ENCODE measurements around the gene CYP2B6.
"Not testable (repeated sequence)": the region's sequence is repeated elsewhere in the genome, so short reads cannot be mapped to it uniquely, and the experiment has no call there.

Gene CYP2B6

GRCh38 chr19:40960780-40961179, 30.3 kb upstream of the CYP2B6 start:
- H3K36me3 ChIP-seq (replicated peaks; ENCODE audit: insufficient read depth, low read length): no peaks in the 10 kb centered on the region
- no peaks in the 10 kb centered on the region for H4K20me1 ChIP-seq (ENCODE audit: insufficient read depth, low read length)
- peaks cover 52% of the 10 kb centered on the region for H3K27me3 ChIP-seq (replicated peaks; ENCODE audit: insufficient read depth, low read length)
- H3K9me3 ChIP-seq (replicated peaks; ENCODE audit: insufficient read depth, low read length): no peaks in the 10 kb centered on the region
- no peak overlapping the region for H3K9ac ChIP-seq (ENCODE audit: low read length)
- no peaks in the 10 kb centered on the region for H3K79me2 ChIP-seq (ENCODE audit: low read length)
- H3K4me3 ChIP-seq (ENCODE audit: low read length): no peak overlapping the region
- no peaks in the 10 kb centered on the region for H3F3A ChIP-seq (ENCODE audit: insufficient read depth, low read length)
- H3K4me2 ChIP-seq (ENCODE audit: low read depth, low read length): no peak overlapping the region
- TF ChIP-seq EZH2phosphoT487 (IDR thresholded peaks at IDR 0.05; ENCODE audit: low read length) (no peak), EZH2 (optimal IDR thresholded peaks at IDR 0.05; ENCODE audit: low read depth, low read length) (no peak)
- TF ChIP-seq, protein P1, sequence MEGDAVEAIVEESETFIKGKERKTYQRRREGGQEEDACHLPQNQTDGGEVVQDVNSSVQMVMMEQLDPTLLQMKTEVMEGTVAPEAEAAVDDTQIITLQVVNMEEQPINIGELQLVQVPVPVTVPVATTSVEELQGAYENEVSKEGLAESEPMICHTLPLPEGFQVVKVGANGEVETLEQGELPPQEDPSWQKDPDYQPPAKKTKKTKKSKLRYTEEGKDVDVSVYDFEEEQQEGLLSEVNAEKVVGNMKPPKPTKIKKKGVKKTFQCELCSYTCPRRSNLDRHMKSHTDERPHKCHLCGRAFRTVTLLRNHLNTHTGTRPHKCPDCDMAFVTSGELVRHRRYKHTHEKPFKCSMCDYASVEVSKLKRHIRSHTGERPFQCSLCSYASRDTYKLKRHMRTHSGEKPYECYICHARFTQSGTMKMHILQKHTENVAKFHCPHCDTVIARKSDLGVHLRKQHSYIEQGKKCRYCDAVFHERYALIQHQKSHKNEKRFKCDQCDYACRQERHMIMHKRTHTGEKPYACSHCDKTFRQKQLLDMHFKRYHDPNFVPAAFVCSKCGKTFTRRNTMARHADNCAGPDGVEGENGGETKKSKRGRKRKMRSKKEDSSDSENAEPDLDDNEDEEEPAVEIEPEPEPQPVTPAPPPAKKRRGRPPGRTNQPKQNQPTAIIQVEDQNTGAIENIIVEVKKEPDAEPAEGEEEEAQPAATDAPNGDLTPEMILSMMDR (IDR thresholded peaks at IDR 0.05; ENCODE audit: low read length): no peak
- H3K27ac ChIP-seq (ENCODE audit: low read length): no peak overlapping the region
- no peak for DNase-seq
- H2AFZ ChIP-seq (ENCODE audit: low read length): no peak overlapping the region
- no peaks in the 10 kb centered on the region for H3K4me1 ChIP-seq (ENCODE audit: low read length)
- H3K9me2 ChIP-seq (replicated peaks; ENCODE audit: insufficient read depth, low read length): no peaks in the 10 kb centered on the region

- H3K27ac ChIP-seq (ENCODE audit: low read length): no peak overlapping the region
- H3K4me2 ChIP-seq (ENCODE audit: low read depth, low read length): no peak overlapping the region
- H3K4me3 ChIP-seq (ENCODE audit: low read length): no peak overlapping the region
- H3F3A ChIP-seq (ENCODE audit: insufficient read depth, low read length): no peaks in the 10 kb centered on the region
- no peak for DNase-seq
- no peaks in the 10 kb centered on the region for H4K20me1 ChIP-seq (ENCODE audit: insufficient read depth, low read length)
- H3K9me2 ChIP-seq (replicated peaks; ENCODE audit: insufficient read depth, low read length): no peaks in the 10 kb centered on the region
- no peak overlapping the region for H2AFZ ChIP-seq (ENCODE audit: low read length)
- H3K27me3 ChIP-seq (replicated peaks; ENCODE audit: insufficient read depth, low read length): peaks cover 43% of the 10 kb centered on the region
- H3K9ac ChIP-seq (ENCODE audit: low read length): no peak overlapping the region
- H3K79me2 ChIP-seq (ENCODE audit: low read length): no peaks in the 10 kb centered on the region
- TF ChIP-seq EZH2phosphoT487 (IDR thresholded peaks at IDR 0.05; ENCODE audit: low read length) (no peak), EZH2 (optimal IDR thresholded peaks at IDR 0.05; ENCODE audit: low read depth, low read length) (no peak)
- TF ChIP-seq, protein P1 (IDR thresholded peaks at IDR 0.05; ENCODE audit: low read length): no peak
- H3K9me3 ChIP-seq (replicated peaks; ENCODE audit: insufficient read depth, low read length): no peaks in the 10 kb centered on the region
- H3K4me1 ChIP-seq (ENCODE audit: low read length): no peaks in the 10 kb centered on the region
- H3K36me3 ChIP-seq (replicated peaks; ENCODE audit: insufficient read depth, low read length): no peaks in the 10 kb centered on the region
These were observed 28.6 kb upstream of the CYP2B6 start for GRCh38 chr19:40962460-40962961.

GRCh38 chr19:40964361-40964760, 26.7 kb upstream of the CYP2B6 start:
- H3K4me2 ChIP-seq (ENCODE audit: low read depth, low read length); DNase-seq; H3K4me3 ChIP-seq (ENCODE audit: low read length); H3K4me1 ChIP-seq (ENCODE audit: low read length); H2AFZ ChIP-seq (ENCODE audit: low read length); H3K9me2 ChIP-seq (replicated peaks; ENCODE audit: insufficient read depth, low read length); H3F3A ChIP-seq (ENCODE audit: insufficient read depth, low read length); H4K20me1 ChIP-seq (ENCODE audit: insufficient read depth, low read length); H3K79me2 ChIP-seq (ENCODE audit: low read length); H3K36me3 ChIP-seq (replicated peaks; ENCODE audit: insufficient read depth, low read length); H3K9me3 ChIP-seq (replicated peaks; ENCODE audit: insufficient read depth, low read length); H3K27ac ChIP-seq (ENCODE audit: low read length); H3K9ac ChIP-seq (ENCODE audit: low read length): not testable (repeated sequence)
- H3K27me3 ChIP-seq (replicated peaks; ENCODE audit: insufficient read depth, low read length): peaks cover 34% of the 10 kb centered on the region

GRCh38 chr19:40965351-40965750, 25.7 kb upstream of the CYP2B6 start:
- not testable (repeated sequence) for H3K79me2 ChIP-seq (ENCODE audit: low read length); DNase-seq; H3F3A ChIP-seq (ENCODE audit: insufficient read depth, low read length); H3K4me3 ChIP-seq (ENCODE audit: low read length); H3K4me2 ChIP-seq (ENCODE audit: low read depth, low read length); H3K9me3 ChIP-seq (replicated peaks; ENCODE audit: insufficient read depth, low read length); H3K9me2 ChIP-seq (replicated peaks; ENCODE audit: insufficient read depth, low read length); H3K9ac ChIP-seq (ENCODE audit: low read length); H3K4me1 ChIP-seq (ENCODE audit: low read length); H3K36me3 ChIP-seq (replicated peaks; ENCODE audit: insufficient read depth, low read length); H4K20me1 ChIP-seq (ENCODE audit: insufficient read depth, low read length); H2AFZ ChIP-seq (ENCODE audit: low read length); H3K27ac ChIP-seq (ENCODE audit: low read length)
- peaks cover 25% of the 10 kb centered on the region for H3K27me3 ChIP-seq (replicated peaks; ENCODE audit: insufficient read depth, low read length)

DNA sequence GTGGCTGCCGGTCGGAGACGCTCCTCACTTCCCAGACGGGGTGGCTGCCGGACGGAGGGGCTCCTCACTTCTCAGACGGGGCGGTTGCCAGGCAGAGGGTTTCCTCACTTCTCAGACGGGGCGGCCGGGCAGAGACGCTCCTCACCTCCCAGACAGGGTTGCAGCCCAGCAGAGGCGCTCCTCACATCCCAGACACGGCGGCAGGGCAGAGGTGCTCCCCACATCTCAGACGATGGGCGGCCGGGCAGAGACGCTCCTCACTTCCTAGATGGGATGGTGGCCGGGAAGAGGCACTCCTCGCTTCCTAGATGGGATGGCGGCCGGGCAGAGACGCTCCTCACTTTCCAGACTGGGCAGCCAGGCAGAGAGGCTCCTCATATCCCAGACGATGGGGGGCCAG, 24.5 kb upstream of the CYP2B6 start:
- H3K36me3 ChIP-seq (replicated peaks; ENCODE audit: insufficient read depth, low read length); H3K4me1 ChIP-seq (ENCODE audit: low read length); H3K4me2 ChIP-seq (ENCODE audit: low read depth, low read length); H3K9me2 ChIP-seq (replicated peaks; ENCODE audit: insufficient read depth, low read length); H3K27ac ChIP-seq (ENCODE audit: low read length); H3K9me3 ChIP-seq (replicated peaks; ENCODE audit: insufficient read depth, low read length); H3K79me2 ChIP-seq (ENCODE audit: low read length); DNase-seq; H2AFZ ChIP-seq (ENCODE audit: low read length); H4K20me1 ChIP-seq (ENCODE audit: insufficient read depth, low read length); H3K4me3 ChIP-seq (ENCODE audit: low read length); H3K9ac ChIP-seq (ENCODE audit: low read length); H3F3A ChIP-seq (ENCODE audit: insufficient read depth, low read length): not testable (repeated sequence)
- peaks cover 24% of the 10 kb centered on the region for H3K27me3 ChIP-seq (replicated peaks; ENCODE audit: insufficient read depth, low read length)

DNA sequence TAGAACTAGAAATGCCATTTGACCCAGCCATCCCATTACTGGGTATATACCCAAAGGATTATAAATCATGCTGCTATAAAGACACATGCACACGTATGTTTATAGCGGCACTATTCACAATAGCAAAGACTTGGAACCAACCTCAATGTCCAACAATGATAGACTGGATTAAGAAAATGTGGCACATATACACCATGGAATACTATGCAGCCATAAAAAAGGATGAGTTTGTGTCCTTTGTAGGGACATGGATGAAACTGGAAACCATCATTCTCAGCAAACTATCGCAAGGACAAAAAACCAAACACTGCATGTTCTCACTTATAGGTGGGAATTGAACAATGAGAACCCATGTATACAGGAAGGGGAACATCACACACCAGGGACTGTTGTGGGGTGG, 23.0 kb upstream of the CYP2B6 start:
- H3K79me2 ChIP-seq (ENCODE audit: low read length); H3K27ac ChIP-seq (ENCODE audit: low read length); H3K4me1 ChIP-seq (ENCODE audit: low read length); H3K9me2 ChIP-seq (replicated peaks; ENCODE audit: insufficient read depth, low read length); H2AFZ ChIP-seq (ENCODE audit: low read length); H3K4me2 ChIP-seq (ENCODE audit: low read depth, low read length); H3K9me3 ChIP-seq (replicated peaks; ENCODE audit: insufficient read depth, low read length); H3F3A ChIP-seq (ENCODE audit: insufficient read depth, low read length); DNase-seq; H4K20me1 ChIP-seq (ENCODE audit: insufficient read depth, low read length); H3K4me3 ChIP-seq (ENCODE audit: low read length); H3K36me3 ChIP-seq (replicated peaks; ENCODE audit: insufficient read depth, low read length); H3K9ac ChIP-seq (ENCODE audit: low read length): not testable (repeated sequence)
- H3K27me3 ChIP-seq (replicated peaks; ENCODE audit: insufficient read depth, low read length): peaks cover 11% of the 10 kb centered on the region

Measured in MM.1S (cell line).